Measurements from ENCODE around the gene PROM2.

Gene PROM2

GRCh38 chr2:95300450-95300849, 26.2 kb downstream of the PROM2 start:
- no peak overlapping the region for H3K4me3 ChIP-seq (ENCODE audit: low read depth in 1 of 2, low read length in 1 of 2)
- no peak for TF ChIP-seq CTCF (IDR thresholded peaks at IDR 0.05)
- no peaks in the 10 kb centered on the region for H3K9me3 ChIP-seq
- H3K4me1 ChIP-seq (ENCODE audit: control insufficient read depth in 1 of 2, insufficient read depth in 1 of 2, low read depth in 1 of 2, low read length in 1 of 2), result no peaks in the 10 kb centered on the region
- no peak overlapping the region for H3K27ac ChIP-seq
- H3K36me3 ChIP-seq, result no peaks in the 10 kb centered on the region
- H3K27me3 ChIP-seq, result peaks cover 18% of the 10 kb centered on the region

GRCh38 chr2:95301186-95301585, 26.9 kb downstream of the PROM2 start:
- no peak for TF ChIP-seq CTCF (IDR thresholded peaks at IDR 0.05)
- peaks cover 17% of the 10 kb centered on the region for H3K27me3 ChIP-seq

GRCh38 chr2:95301876-95302641, 27.8 kb downstream of the PROM2 start:
- Histone ChIP-seq H3K9me3 (no peaks in the 10 kb centered on the region), H3K4me3 (ENCODE audit: low read depth in 1 of 2, low read length in 1 of 2) (no peak overlapping the region), H3K36me3 (no peaks in the 10 kb centered on the region), H3K4me1 (ENCODE audit: control insufficient read depth in 1 of 2, insufficient read depth in 1 of 2, low read depth in 1 of 2, low read length in 1 of 2) (no peaks in the 10 kb centered on the region), H3K27me3 (peaks cover 8% of the 10 kb centered on the region), H3K27ac (no peak overlapping the region)
- TF ChIP-seq CTCF (IDR thresholded peaks at IDR 0.05), result no peak

More at GRCh38 chr2:95301186-95301585, 26.9 kb downstream of the PROM2 start:
- H3K4me3 ChIP-seq (ENCODE audit: low read depth in 1 of 2, low read length in 1 of 2), result no peak overlapping the region
- H3K27ac ChIP-seq, result no peak overlapping the region
- no peaks in the 10 kb centered on the region for H3K36me3 ChIP-seq
- no peaks in the 10 kb centered on the region for H3K4me1 ChIP-seq (ENCODE audit: control insufficient read depth in 1 of 2, insufficient read depth in 1 of 2, low read depth in 1 of 2, low read length in 1 of 2)
- H3K9me3 ChIP-seq, result no peaks in the 10 kb centered on the region

- Histone ChIP-seq H3K36me3 (no peaks in the 10 kb centered on the region), H3K4me3 (ENCODE audit: low read depth in 1 of 2, low read length in 1 of 2) (no peak overlapping the region), H3K27me3 (no peaks in the 10 kb centered on the region), H3K4me1 (ENCODE audit: control insufficient read depth in 1 of 2, insufficient read depth in 1 of 2, low read depth in 1 of 2, low read length in 1 of 2) (no peaks in the 10 kb centered on the region), H3K27ac (no peak overlapping the region), H3K9me3 (no peaks in the 10 kb centered on the region)
- no peak for TF ChIP-seq CTCF (IDR thresholded peaks at IDR 0.05)
Observed at GRCh38 chr2:95303191-95303919, 29.1 kb downstream of the PROM2 start.

GRCh38 chr2:95305380-95306061, 31.3 kb downstream of the PROM2 start:
- Histone ChIP-seq H3K4me1 (ENCODE audit: control insufficient read depth in 1 of 2, insufficient read depth in 1 of 2, low read depth in 1 of 2, low read length in 1 of 2) (no peaks in the 10 kb centered on the region), H3K4me3 (ENCODE audit: low read depth in 1 of 2, low read length in 1 of 2) (no peak overlapping the region), H3K27ac (no peak overlapping the region), H3K27me3 (no peaks in the 10 kb centered on the region), H3K36me3 (no peaks in the 10 kb centered on the region), H3K9me3 (no peaks in the 10 kb centered on the region)
- no peak for TF ChIP-seq CTCF (IDR thresholded peaks at IDR 0.05)
